Stimulated activated CD8-positive, alpha-beta memory T cell treated with anti-CD3 and anti-CD28 coated beads, Interleukin-2, amount 100 ng/mL, for 1 hour (primary cell): ENCODE results near the gene PAQR6.

ENCODE experiments used
- DNase-seq, 2 donors: peaks; one replicate each; pipeline ENCODE4 v3.0.0-alpha.2; 2020; ENCODE audit warnings: low read depth in 2 of 2

PAQR6 gene

DNA sequence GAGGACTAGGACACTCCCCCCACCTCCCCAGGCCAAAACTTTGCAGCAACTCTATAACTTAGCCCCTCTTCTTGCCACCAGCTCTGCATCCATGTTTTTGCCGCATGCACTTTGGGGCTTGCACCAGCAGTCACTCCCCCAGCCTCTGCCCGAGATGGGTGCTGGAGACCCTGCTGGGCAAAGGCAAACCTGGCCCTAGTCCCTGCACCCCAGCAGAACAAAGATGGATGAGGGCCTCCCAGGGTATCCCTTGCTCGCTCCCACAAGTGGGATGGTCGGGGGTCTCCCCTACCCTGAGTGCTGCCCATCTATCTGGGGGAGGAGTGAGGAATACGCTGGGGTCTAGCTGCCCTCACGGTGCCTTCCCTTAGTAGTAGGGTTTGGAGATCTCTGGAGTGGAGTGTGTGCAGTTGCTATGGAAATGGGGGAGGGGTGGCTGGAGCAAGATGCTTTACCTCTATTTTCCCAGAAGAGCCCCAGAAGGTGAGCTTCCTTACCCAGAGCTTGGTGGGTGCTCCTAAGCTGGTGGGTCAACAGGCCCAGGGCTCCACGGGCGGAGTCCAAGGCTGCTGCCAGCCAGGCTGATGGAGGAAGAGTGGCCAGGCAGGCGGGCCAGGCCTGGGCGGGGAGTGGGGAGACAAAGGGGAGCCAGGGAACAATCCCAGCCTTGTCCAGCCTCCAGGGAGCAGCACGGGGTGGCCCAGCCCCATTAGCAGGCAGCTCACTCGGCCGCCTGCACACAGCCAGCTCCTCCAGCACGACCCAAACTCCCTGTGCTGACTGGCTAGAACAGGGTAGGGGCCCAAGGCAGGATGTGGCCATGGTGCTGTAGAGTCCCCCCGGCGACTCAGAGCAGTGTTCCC lies at the start of gene PAQR6:
Gene PAQR6, minus strand, starts transcription at position 597 of the 863 bp plus-strand sequence. CDS start 1,325 bp downstream, outside the sequence.
- no peak for DNase-seq

DNA sequence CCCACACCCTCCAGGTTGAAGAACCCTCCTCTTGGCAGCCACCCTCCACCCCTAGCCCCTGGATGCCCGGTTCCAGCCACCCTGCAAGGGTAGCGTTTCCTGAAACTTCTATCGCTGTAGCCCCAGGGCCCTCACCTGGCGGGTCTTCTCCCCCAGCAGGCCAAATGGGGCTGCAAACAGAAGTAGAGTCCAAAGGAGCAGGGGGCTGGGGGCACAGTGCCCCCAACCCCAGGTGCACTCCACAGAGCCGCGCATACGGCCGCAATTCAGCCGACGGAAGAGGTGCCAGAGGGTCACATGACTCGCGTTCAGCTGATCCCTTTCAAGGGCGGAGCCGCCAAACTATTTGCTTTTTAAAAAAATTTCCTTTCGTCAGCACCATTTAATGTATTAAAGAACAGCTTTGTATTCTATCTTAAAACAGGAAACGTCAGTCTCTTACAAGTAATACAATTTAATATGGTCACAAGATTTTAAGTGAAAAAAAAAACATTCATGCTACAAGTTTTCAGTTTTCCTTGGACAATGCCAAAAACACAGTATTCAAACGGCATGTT lies 47.6 kb upstream of the PAQR6 start, which contains the start of gene GLMP:
Gene GLMP, minus strand, starts transcription at position 289 of the 557 bp plus-strand sequence. Its CDS starts 34 bp downstream, at position 255.
- peak; percentile 24 to 25 for DNase-seq

DNA sequence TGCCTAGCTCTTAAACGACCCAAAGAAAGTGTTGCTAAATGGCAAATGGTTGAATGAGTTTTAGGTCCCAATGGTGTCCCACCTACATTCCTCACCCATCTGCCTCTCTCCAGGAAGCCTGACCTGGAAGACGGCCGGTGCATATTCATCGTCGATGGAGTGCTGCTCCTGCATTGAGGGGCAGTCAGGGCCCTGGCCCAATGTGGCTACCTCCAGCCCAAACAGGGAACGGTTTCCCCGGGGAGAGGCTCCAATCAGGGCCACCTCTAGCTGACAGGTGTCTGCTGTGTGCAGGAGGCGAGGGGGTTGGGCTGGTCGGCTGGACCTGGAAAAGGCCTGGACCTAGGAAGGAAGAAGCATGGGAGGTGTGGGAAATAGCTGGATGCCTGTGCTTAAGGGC lies 46.0 kb upstream of the PAQR6 start:
- DNase-seq: no peak

- no peak for DNase-seq
Observed at GRCh38 chr1:156293098-156293434, 45.2 kb upstream of the PAQR6 start.

- no peak for DNase-seq
Observed at GRCh38 chr1:156291226-156292061, 43.6 kb upstream of the PAQR6 start.

- DNase-seq: no peak
Observed at GRCh38 chr1:156289857-156290256, 42.0 kb upstream of the PAQR6 start.

DNA sequence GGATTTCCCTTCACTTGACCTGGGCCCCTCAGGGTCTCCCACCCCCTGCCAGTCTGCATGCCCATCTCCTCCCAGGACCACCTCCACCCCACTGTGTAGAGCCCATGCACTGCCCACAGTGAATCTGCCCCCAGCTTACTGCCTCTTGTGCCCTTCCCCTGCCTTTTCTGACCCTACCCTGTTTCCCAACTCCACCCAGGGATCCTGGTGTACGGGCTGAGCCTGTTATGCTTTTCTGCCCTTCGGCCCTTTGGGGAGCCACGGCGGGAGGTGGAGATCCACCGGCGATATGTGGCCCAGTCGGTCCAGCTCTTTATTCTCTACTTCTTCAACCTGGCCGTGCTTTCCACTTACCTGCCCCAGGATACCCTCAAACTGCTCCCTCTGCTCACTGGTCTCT lies 38.2 kb upstream of the PAQR6 start:
- DNase-seq: no peak

DNA sequence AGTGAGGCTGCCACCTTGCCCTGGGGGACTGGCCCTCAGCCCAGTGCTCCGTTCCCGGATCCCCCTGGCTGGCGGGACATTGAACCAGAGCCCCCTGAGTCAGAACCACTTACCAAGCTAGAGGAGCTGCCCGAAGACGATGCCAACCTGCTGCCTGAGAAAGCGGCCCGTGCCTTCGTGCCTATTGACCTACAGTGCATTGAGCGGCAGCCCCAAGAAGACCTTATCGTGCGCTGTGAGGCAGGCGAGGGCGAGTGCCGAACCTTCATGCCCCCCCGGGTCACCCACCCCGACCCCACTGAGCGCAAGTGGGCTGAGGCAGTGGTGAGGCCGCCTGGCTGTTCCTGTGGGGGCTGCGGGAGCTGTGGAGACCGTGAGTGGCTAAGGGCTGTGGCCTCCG lies 37.6 kb upstream of the PAQR6 start:
- no peak for DNase-seq

DNA sequence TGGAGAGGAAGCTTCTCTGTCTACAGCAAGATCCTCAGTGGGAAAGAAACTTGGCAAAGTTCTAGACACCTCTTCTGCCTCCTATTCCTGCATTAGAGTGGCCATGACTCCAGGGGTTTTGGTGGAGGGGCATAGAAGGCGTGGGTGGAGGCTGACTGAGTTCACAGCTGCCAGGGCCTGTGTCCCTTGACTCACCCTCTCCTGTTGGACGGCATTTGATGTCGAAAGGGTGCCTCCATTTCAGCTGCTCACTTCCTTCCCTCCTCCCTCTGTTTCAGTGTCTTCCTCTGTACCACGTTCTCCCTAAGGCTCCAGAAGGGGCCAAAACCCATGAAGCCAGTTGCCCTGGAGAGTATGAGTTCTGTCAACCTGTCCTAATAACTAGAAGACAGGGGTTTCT lies 36.9 kb upstream of the PAQR6 start:
- DNase-seq: no peak

GRCh38 chr1:156284112-156284511 lies 36.3 kb upstream of the PAQR6 start, which contains the start of gene TMEM79:
TMEM79 (plus strand) TSS chr1:156284325; CDS start chr1:156285227, 902 bp downstream.
- DNase-seq: no peak

DNA sequence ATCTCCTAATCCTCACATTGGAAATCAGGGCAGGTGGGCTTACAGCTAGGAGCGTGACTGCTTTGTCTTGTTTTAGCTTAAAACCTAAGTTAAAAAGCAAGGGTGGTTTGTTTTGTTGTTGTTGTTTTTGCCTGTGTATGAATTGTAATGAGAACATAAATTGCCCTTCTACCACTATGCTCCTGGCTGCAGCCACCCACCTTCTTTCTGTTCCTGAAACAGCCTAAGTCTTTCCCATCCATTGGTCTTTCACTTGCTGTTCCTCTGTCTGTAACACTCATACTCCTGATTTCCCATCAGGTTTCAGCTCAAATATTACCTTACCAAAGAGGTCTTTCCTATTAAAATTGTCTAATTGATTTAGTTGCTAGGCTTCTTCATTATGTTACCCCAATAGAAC lies 35.7 kb upstream of the PAQR6 start:
- DNase-seq: no peak

- DNase-seq: peak; percentile 83 to 90
Observed at GRCh38 chr1:156282479-156283222, 34.8 kb upstream of the PAQR6 start, which contains the start of gene SMG5. SMG5 (minus strand) TSS chr1:156282825; CDS start chr1:156282680, 145 bp downstream.

GRCh38 chr1:156281693-156282478 lies 34.0 kb upstream of the PAQR6 start:
- no peak for DNase-seq

DNA sequence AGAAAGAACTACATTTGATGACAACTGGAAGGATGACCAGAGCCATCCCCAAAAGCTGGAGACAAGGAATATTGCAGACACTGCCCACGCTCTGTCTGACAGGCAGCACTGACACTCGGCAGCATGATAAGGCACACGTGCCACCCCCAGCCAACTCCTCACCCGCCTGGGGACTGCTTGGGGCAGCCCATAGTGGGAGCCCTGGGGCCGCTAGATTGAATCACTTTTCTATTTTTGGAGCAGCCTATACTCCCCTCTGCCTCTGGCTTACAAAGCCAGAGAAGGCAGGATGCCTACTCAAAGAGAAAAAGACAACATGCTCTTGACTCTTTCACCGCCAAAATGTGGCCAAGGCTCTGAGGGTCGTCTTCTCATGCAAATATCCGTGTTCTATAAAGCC lies 33.4 kb upstream of the PAQR6 start:
- DNase-seq: no peak

DNA sequence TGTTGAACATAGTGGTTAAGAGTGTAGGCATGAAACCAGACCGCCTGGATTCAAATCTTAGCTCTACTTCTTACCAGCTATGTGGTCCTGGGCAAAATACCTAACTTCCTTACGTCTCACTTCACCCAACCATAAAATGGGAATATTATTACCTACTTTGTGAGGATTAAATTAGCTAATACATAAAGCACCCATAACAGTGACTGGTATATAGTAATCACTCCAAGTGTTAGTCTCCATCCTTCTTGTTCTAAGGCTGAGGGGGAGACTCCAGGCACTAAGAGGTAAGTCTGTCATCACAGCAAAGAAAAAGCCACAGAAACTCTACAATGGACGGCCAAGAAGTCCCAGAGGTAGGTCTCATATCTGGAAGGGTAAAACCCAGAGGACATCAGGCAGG lies 32.0 kb upstream of the PAQR6 start:
- no peak for DNase-seq

DNA sequence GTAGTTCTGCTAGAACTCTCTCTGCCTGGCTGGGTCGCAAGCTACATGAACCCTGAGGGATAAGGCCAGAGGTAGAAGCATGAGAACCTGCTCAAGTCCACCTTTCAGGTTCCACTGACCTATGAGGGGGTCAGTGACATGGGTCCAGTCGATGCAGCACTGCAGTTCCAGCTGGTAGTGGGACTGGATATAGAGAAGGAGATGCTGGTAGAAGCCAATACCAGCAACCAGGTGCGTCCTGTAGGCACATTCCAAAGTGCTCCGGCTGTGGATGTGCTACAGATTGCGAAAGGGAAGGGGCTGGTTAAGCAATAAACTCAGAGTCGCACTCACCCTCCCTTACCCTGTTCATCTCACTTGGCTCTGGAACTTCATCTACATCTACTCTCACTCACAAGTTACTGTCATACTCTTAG lies 29.1 kb upstream of the PAQR6 start:
- no peak for DNase-seq

- DNase-seq: no peak
Observed at GRCh38 chr1:156276532-156276931, 28.7 kb upstream of the PAQR6 start.

- no peak for DNase-seq
Observed at GRCh38 chr1:156270314-156270713, 22.5 kb upstream of the PAQR6 start.

- DNase-seq: no peak
Observed at GRCh38 chr1:156268336-156268735, 20.5 kb upstream of the PAQR6 start.

- no peak for DNase-seq
Observed at GRCh38 chr1:156266051-156266450, 18.2 kb upstream of the PAQR6 start.

DNA sequence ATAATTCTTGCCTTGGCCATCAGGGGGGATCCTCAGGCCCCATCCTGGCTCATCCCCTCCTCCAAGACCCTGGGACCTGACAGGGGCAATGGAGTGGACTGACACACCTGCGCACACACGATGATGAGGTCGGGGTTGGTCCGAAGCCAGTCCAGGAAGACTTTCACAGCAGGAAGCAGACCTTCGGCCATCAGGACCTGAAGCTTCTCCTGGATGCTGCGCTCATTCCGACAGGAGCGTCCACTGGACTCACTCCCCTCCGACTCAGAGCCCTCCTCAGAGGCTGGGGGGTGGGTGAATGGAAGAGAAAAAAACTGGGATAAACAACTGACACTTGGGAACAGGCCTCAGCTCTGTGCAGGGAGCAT lies 15.4 kb upstream of the PAQR6 start:
- DNase-seq: no peak
